Panc1 (cell line): Measurements from ENCODE around the gene IKZF4. TPM values are rescaled to one million over a fixed set of nuclear protein-coding genes. Genes with fewer than 3 reads are reported as not detected.

ENCODE experiments used
- ATAC-seq: fragments of 200-7000 bp; cut with Tn5 transposase; 2 replicates; pipeline ENCODE4 v1.9.1; 2020; ENCODE audit warnings: mild to moderate bottlenecking, moderate library complexity
- BruUV-seq: library from RNA; stranded (reverse); fragments of 400-500 nt; replicated peaks from 2 replicates; lab custom pipeline; 2021; lab: Mats Ljungman, UMichigan
- CTCF ChIA-PET: fragments of 300-600 bp; sonication (Branson Sonifier 250); formaldehyde crosslinking; loops from one replicate; lab custom pipeline; 2022; ENCODE audit warnings: antibody characterized with exemption; lab: Charles Lee
- POLR2A ChIA-PET: fragments of 300-600 bp; sonication (Branson Sonifier 250); formaldehyde crosslinking; loops from one replicate; lab custom pipeline; 2022; ENCODE audit warnings: antibody characterized with exemption; lab: Charles Lee
- DNase-seq: peaks from one replicate; pipeline ENCODE4 v3.0.0-alpha.2; 2010; ENCODE audit warnings: low read depth, low spot score
- H3K27ac ChIP-seq: 2 replicates; pipeline ENCODE4 v1.5.1; 2011; ENCODE audit warnings: mild to moderate bottlenecking, low read length, inconsistent platforms
- H3K27me3 ChIP-seq: fragments of 200-500 bp; sonication (Bioruptor generic); 2 replicates; pipeline ENCODE4 v1.6.0; 2014; ENCODE audit warnings: low read length, inconsistent platforms; ENCODE audit not compliant: control insufficient read depth, insufficient read depth
- H3K36me3 ChIP-seq: fragments of 200-500 bp; sonication (Bioruptor generic); 2 replicates; pipeline ENCODE4 v1.5.1; 2014; ENCODE audit warnings: inconsistent platforms, mild to moderate bottlenecking, low read length, moderate library complexity; ENCODE audit not compliant: control insufficient read depth, insufficient read depth
- H3K4me1 ChIP-seq: 2 replicates; pipeline ENCODE4 v1.5.1; 2011; ENCODE audit warnings: inconsistent platforms, mild to moderate bottlenecking, low read length, moderate library complexity; ENCODE audit not compliant: control insufficient read depth, insufficient read depth
- H3K4me3 ChIP-seq, 2 experiments: 2 replicates each; pipeline ENCODE4 v1.5.1; 2011 to 2012; ENCODE audit warnings: low read depth in 2 of 2, low read length in 2 of 2, mild to moderate bottlenecking in 2 of 2, inconsistent platforms in 1 of 2, moderate library complexity in 1 of 2
- H3K9me3 ChIP-seq: fragments of 200-500 bp; sonication (Bioruptor generic); 2 replicates; pipeline ENCODE4 v1.5.1; 2014; ENCODE audit warnings: low read depth, mild to moderate bottlenecking, inconsistent platforms, low read length, moderate library complexity; ENCODE audit not compliant: control insufficient read depth, insufficient read depth
- CTCF ChIP-seq: fragments of 450-650 bp; IDR thresholded peaks from 2 replicates; pipeline ENCODE4 v1.5.1; 2017; ENCODE audit warnings: mild to moderate bottlenecking
- POLR2AphosphoS5 ChIP-seq: IDR thresholded peaks from 2 replicates; pipeline ENCODE4 v1.6.1; 2012; ENCODE audit warnings: mild to moderate bottlenecking, low read depth, low read length, moderate library complexity
- REST ChIP-seq, 2 experiments: IDR thresholded peaks; 2 replicates each; pipeline ENCODE4 v1.6.1; 2011 to 2012; ENCODE audit warnings: low read depth in 2 of 2, control low read depth in 1 of 2, low read length in 1 of 2, mild to moderate bottlenecking in 1 of 2, moderate library complexity in 1 of 2; ENCODE audit not compliant: insufficient read depth in 1 of 2
- SIN3A ChIP-seq: IDR thresholded peaks from 2 replicates; pipeline ENCODE4 v1.6.1; 2012; ENCODE audit warnings: low read depth, mild to moderate bottlenecking, low read length, moderate library complexity, borderline replicate concordance; ENCODE audit not compliant: insufficient read depth
- TCF7L2 ChIP-seq: IDR thresholded peaks from 2 replicates; pipeline ENCODE4 v1.6.1; 2011; ENCODE audit warnings: mild to moderate bottlenecking, low read depth, low read length, inconsistent platforms
- in situ Hi-C: cut with HindIII; loops from 2 replicates; pipeline ENCODE4 v1.10.0; 2016; ENCODE audit warnings: low sequenced_read_pairs, low pct_unique_long_range_greater_than_20kb
- intact Hi-C: fragments of 100-400 bp; cut with micrococcal nuclease; formaldehyde crosslinking; loops from one replicate; pipeline ENCODE4 v1.10.0; 2022; ENCODE audit not compliant: unreplicated experiment
- total RNA-seq: library from RNA; stranded (reverse); gene quantifications from one replicate; pipeline ENCODE4 v1.2.1, GENCODE V29; 2021; ENCODE audit not compliant: unreplicated experiment

Gene IKZF4
- total RNA-seq, 1 experiment from 2014 or later = 6.9 TPM

GRCh38 chr12:56080556-56081138, 59.8 kb downstream of the IKZF4 start:
- TF ChIP-seq CTCF (no peak), REST (IDR thresholded peaks at IDR 0.05; ENCODE audit: insufficient read depth in 1 of 2, low read depth in 2 of 2, low read length in 1 of 2) (no peak), TCF7L2 (no peak), POLR2AphosphoS5 (no peak), SIN3A (no peak)
- CTCF ChIA-PET = interaction anchor here (0.5 kb wide), 1 partner anchor 47 kb away, joined by 3 read pairs; the partner anchor contains the start of gene ESYT1
- H3K27me3 ChIP-seq = no peaks in the 10 kb centered on the region
- no TSS peak for BruUV-seq
- H3K4me1 ChIP-seq = peaks cover 6% of the 10 kb centered on the region
- peak overlapping the region; percentile 58 to 84 for H3K4me3 ChIP-seq
- DNase-seq (no peak), ATAC-seq (no peak)
- POLR2A ChIA-PET = interaction anchor here (0.5 kb wide), 1 partner anchor 18 kb away, joined by 6 read pairs; no protein-coding TSS in a partner anchor
- H3K27ac ChIP-seq = no peak overlapping the region
- no peaks in the 10 kb centered on the region for H3K9me3 ChIP-seq
- intact Hi-C loops = no loop called here
- in situ Hi-C loops = no loop called here
- no peaks in the 10 kb centered on the region; the same call in 1 of the 2 replicates for H3K36me3 ChIP-seq

GRCh38 chr12:56081393-56082347, 60.8 kb downstream of the IKZF4 start:
- DNase-seq (no peak), ATAC-seq (no peak)
- no TSS peak for BruUV-seq
- Histone ChIP-seq H3K4me3 (no peak overlapping the region), H3K4me1 (peaks cover 6% of the 10 kb centered on the region), H3K27ac (no peak overlapping the region), H3K27me3 (no peaks in the 10 kb centered on the region), H3K9me3 (no peaks in the 10 kb centered on the region), H3K36me3 (no peaks in the 10 kb centered on the region; the same call in 1 of the 2 replicates)
- in situ Hi-C loops (no loop called here), intact Hi-C loops (no loop called here)
- CTCF ChIA-PET = interaction anchor here (0.5 kb wide), 1 partner anchor 46 kb away, joined by 3 read pairs; the partner anchor contains the start of gene ESYT1
- TF ChIP-seq POLR2AphosphoS5 (no peak), TCF7L2 (no peak), SIN3A (no peak), REST (IDR thresholded peaks at IDR 0.05; ENCODE audit: insufficient read depth in 1 of 2, low read depth in 2 of 2, low read length in 1 of 2) (no peak), CTCF (no peak)
- POLR2A ChIA-PET = interaction anchor here (0.5 kb wide), 1 partner anchor 17 kb away, joined by 6 read pairs; no protein-coding TSS in a partner anchor
